Measurements from ENCODE around the gene DPEP2.

GRCh38 chr16:67977469-67978227 is 21.6 kb downstream of the DPEP2 start:
- TF ChIP-seq CTCF (IDR thresholded peaks at IDR 0.05; ENCODE audit: low read length) (no peak), EZH2 (IDR thresholded peaks at IDR 0.05; ENCODE audit: borderline replicate concordance, low read length) (no peak)
